GM21381 (cell line): Measurements from ENCODE around the gene GLIPR2.
"Not testable (repeated sequence)": the region's sequence is repeated elsewhere in the genome, so short reads cannot be mapped to it uniquely, and the experiment has no call there.

ENCODE experiments used
- ATAC-seq: cut with Tn5 transposase; IDR thresholded peaks from one replicate; pipeline ENCODE4 v1.9.1; 2021; ENCODE audit warnings: mild to moderate bottlenecking, moderate library complexity; ENCODE audit not compliant: unreplicated experiment

GLIPR2 gene

GRCh38 chr9:36162211-36162738 is 25.7 kb downstream of the GLIPR2 start:
- no peak for ATAC-seq

- ATAC-seq = no peak
Observed at GRCh38 chr9:36163049-36163785, 26.7 kb downstream of the GLIPR2 start.

- no peak for ATAC-seq
Observed at GRCh38 chr9:36163786-36164170, 27.2 kb downstream of the GLIPR2 start.

- no peak for ATAC-seq
Observed at GRCh38 chr9:36164372-36164771, 27.8 kb downstream of the GLIPR2 start.

GRCh38 chr9:36164989-36165388 is 28.5 kb downstream of the GLIPR2 start:
- ATAC-seq = no peak

GRCh38 chr9:36165826-36166167 is 29.3 kb downstream of the GLIPR2 start:
- no peak for ATAC-seq

- ATAC-seq = peak; percentile 83
Observed at GRCh38 chr9:36166168-36166927, 29.8 kb downstream of the GLIPR2 start.

GRCh38 chr9:36169166-36169565 is 32.6 kb downstream of the GLIPR2 start, which contains the start of gene CCIN:
Gene CCIN (plus strand): TSS chr9:36169388. CDS start chr9:36169503, 115 bp downstream.
- ATAC-seq = no peak

- no peak for ATAC-seq
Observed at GRCh38 chr9:36169708-36170107, 33.2 kb downstream of the GLIPR2 start.

GRCh38 chr9:36170531-36170930 is 34.0 kb downstream of the GLIPR2 start:
- no peak for ATAC-seq

GRCh38 chr9:36173861-36174260 is 37.3 kb downstream of the GLIPR2 start:
- ATAC-seq = no peak

GRCh38 chr9:36174271-36174670 is 37.7 kb downstream of the GLIPR2 start:
- no peak for ATAC-seq

- ATAC-seq = no peak
Observed at GRCh38 chr9:36174731-36175130, 38.2 kb downstream of the GLIPR2 start.

- ATAC-seq = not testable (repeated sequence)
Observed at GRCh38 chr9:36175209-36175608, 38.7 kb downstream of the GLIPR2 start.

GRCh38 chr9:36176496-36176895 is 40.0 kb downstream of the GLIPR2 start:
- not testable (repeated sequence) for ATAC-seq

- no peak for ATAC-seq
Observed at GRCh38 chr9:36177571-36177970, 41.0 kb downstream of the GLIPR2 start.

- not testable (repeated sequence) for ATAC-seq
Observed at GRCh38 chr9:36180243-36180642, 43.7 kb downstream of the GLIPR2 start.

GRCh38 chr9:36187414-36187813 is 50.9 kb downstream of the GLIPR2 start:
- no peak for ATAC-seq

GRCh38 chr9:36188212-36188611 is 51.7 kb downstream of the GLIPR2 start:
- ATAC-seq = no peak

GRCh38 chr9:36189976-36190375 is 53.4 kb downstream of the GLIPR2 start:
- ATAC-seq = no peak

- ATAC-seq = peak; percentile 93
Observed at GRCh38 chr9:36190388-36191289, 54.1 kb downstream of the GLIPR2 start, which contains the start of gene CLTA. Gene CLTA (plus strand): TSS chr9:36190921. CDS start chr9:36191057, 136 bp downstream.
